Spinal cord (tissue), 10 donors: ENCODE results near the gene RFTN1. TPM values are rescaled to one million over a fixed set of nuclear protein-coding genes. Genes with fewer than 3 reads are reported as not detected.

ENCODE experiments used
- DNase-seq, 6 donors: peaks; one replicate each; pipeline versions ENCODE4 v3.0.0 to v3.0.0-alpha.2; 2013 to 2015; ENCODE audit warnings: low spot score in 6 of 6, low read depth in 4 of 6
- H3K27ac ChIP-seq: one replicate; pipeline ENCODE4 v1.5.1; 2013; ENCODE audit warnings: low read depth, low read length, control low read depth
- H3K27me3 ChIP-seq: one replicate; pipeline ENCODE4 v1.6.1; 2013; ENCODE audit warnings: low read length; ENCODE audit not compliant: control insufficient read depth, insufficient read depth
- H3K36me3 ChIP-seq: one replicate; pipeline ENCODE4 v1.6.1; 2013; ENCODE audit warnings: low read length; ENCODE audit not compliant: control insufficient read depth, insufficient read depth
- H3K4me1 ChIP-seq: one replicate; pipeline ENCODE4 v1.6.1; 2013; ENCODE audit warnings: low read length; ENCODE audit not compliant: control insufficient read depth, insufficient read depth
- H3K4me3 ChIP-seq: one replicate; pipeline ENCODE4 v1.5.1; 2013; ENCODE audit warnings: low read depth, low read length, control low read depth
- H3K9me3 ChIP-seq: one replicate; pipeline ENCODE4 v1.6.1; 2013; ENCODE audit warnings: low read length; ENCODE audit not compliant: control insufficient read depth, insufficient read depth
- WGBS: methylation state at CpG from one replicate; pipeline ENCODE4 v1.1.5; 2013; ENCODE audit warnings: missing lambda C conversion rate; ENCODE audit not compliant: insufficient coverage; 5-methylcytosine and 5-hydroxymethylcytosine counted together
- polyA plus RNA-seq, 2 donors: library from polyadenylated mRNA; unstranded; fragments of 120-200 nt; gene quantifications; one replicate each; pipeline ENCODE4 v1.2.1, GENCODE V29; 2013; ENCODE audit not compliant: insufficient read length in 2 of 2
- total RNA-seq, 2 donors: library from RNA; depleted of rRNA in 1 of 2; stranded (reverse); fragments of 120-200 nt in 1 of 2; fragments of >200 nt in 1 of 2; gene quantifications; one replicate each; pipeline versions ENCODE4 v1.2.3 to v1.2.4, GENCODE V29; 2013 to 2014
- donor health status: healthy.

Gene RFTN1
- total and polyA plus RNA-seq, 4 donors = 15.6 to 26.8 (median 25.7) TPM

DNA sequence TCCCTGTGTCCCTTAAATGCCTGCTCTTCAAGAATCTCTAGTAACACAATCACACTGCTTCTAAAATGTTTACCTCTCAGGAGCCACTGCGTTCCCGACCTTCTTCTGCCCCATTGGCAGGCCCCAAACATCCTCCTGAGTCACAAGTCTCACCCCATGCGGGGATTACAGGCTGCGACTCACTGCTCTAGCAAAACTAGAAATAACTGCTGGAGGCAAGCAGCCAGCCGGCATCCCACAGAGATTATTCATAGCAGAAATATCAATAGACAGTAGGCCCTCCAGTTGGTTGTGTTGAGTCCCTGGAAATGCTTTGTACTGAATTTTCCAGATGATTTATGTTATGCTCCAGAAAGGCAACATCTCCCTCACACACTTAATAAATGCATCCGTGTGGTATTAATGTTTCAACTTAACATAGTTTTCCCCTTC is 64.8 kb downstream of the RFTN1 start:
- Histone ChIP-seq H3K4me3 (no peak overlapping the region), H3K27me3 (no peaks in the 10 kb centered on the region), H3K27ac (no peak overlapping the region), H3K36me3 (no peaks in the 10 kb centered on the region), H3K4me1 (peaks cover 4% of the 10 kb centered on the region), H3K9me3 (no peaks in the 10 kb centered on the region)
- WGBS = 58% methylated on average over 3 of the region's 6 CpGs
- peak in 2 of 6 donors; percentile 63 to 69 for DNase-seq

DNA sequence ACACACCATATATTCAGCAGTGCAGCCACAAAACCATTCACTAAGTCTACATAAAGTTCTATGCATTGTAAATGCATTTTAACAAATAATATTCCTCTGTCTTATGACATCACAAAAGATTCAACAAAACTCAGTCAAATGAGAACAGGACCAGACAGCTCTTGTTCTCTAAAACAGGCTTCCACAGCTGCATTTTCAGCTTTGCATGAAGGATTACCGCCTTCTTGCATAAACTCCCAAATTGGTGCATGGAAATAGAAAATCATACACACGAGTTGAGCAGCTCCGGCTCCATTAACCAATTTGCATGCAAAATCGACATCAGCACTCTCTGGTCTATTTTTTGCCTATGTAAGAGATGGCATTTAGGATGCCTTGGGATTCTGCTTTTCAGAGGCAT is 66.4 kb downstream of the RFTN1 start:
- Histone ChIP-seq H3K36me3 (no peaks in the 10 kb centered on the region), H3K4me3 (no peak overlapping the region), H3K27me3 (no peaks in the 10 kb centered on the region), H3K4me1 (peaks cover 4% of the 10 kb centered on the region), H3K9me3 (no peaks in the 10 kb centered on the region), H3K27ac (no peak overlapping the region)
- WGBS = 87% methylated on average over 4 of the region's 4 CpGs
- no peak for DNase-seq

GRCh38 chr3:16444344-16444743 is 69.2 kb downstream of the RFTN1 start:
- WGBS = no CpG with 5 or more reads among the region's 6 CpGs
- Histone ChIP-seq H3K27ac (no peak overlapping the region), H3K9me3 (no peaks in the 10 kb centered on the region)

DNA sequence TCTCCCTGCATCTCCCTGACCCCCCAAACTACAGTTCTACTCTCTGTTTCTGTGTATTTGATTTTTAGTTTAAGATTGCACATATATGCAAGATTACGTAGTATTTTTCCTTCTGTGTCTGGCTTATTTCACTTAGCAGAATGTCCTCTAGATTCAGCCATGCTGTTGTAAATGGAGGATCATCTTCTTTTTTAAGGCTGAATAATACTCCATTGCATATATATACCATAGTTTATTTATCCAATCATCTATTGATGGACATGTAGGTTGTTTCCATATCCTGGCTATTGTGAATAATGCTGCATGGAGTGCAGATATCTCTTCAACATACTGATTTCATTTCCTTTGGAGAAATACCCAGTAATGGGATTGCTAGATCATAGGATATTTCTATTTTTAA is 70.8 kb downstream of the RFTN1 start:
- Histone ChIP-seq H3K4me3 (no peak overlapping the region), H3K4me1 (no peaks in the 10 kb centered on the region), H3K27me3 (no peaks in the 10 kb centered on the region), H3K27ac (no peak overlapping the region), H3K36me3 (no peaks in the 10 kb centered on the region), H3K9me3 (no peaks in the 10 kb centered on the region)
- WGBS = no CpG with 5 or more reads among the region's 1 CpG
- DNase-seq = no peak

More at GRCh38 chr3:16444344-16444743, 69.2 kb downstream of the RFTN1 start:
- Histone ChIP-seq H3K36me3 (no peaks in the 10 kb centered on the region), H3K4me3 (no peak overlapping the region), H3K4me1 (no peaks in the 10 kb centered on the region), H3K27me3 (no peaks in the 10 kb centered on the region)
- DNase-seq = no peak

DNA sequence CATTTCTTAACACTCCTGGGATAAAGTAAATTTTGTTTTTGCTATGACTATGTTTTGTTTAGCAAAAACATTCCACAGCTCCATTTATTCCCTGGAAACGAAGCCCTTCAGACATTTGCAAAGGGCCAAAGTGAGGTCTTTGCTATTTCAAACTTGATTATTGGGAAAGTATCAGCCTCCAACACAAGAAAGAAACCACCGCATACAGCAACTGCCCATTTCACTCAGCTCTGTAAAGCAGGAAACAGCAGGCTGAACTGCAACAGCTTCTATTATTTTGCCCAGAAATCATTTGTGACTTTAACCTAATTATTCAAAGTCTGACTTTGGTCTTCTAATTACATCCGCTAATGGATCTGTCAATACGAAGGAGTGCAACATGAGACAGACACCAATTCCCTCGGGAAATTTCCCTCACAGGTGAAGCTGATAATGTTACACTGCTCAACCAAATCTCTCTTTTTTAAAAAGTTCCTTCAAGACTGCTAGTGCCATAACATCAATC is 72.1 kb downstream of the RFTN1 start:
- no peak overlapping the region for H3K27ac ChIP-seq
- no peaks in the 10 kb centered on the region for H3K27me3 ChIP-seq
- H3K36me3 ChIP-seq = no peaks in the 10 kb centered on the region
- no peaks in the 10 kb centered on the region for H3K4me1 ChIP-seq
- no peak overlapping the region for H3K4me3 ChIP-seq
- peak in 1 of 6 donors; percentile 49 for DNase-seq
- WGBS = 49% methylated on average over 3 of the region's 5 CpGs
- no peaks in the 10 kb centered on the region for H3K9me3 ChIP-seq

DNA sequence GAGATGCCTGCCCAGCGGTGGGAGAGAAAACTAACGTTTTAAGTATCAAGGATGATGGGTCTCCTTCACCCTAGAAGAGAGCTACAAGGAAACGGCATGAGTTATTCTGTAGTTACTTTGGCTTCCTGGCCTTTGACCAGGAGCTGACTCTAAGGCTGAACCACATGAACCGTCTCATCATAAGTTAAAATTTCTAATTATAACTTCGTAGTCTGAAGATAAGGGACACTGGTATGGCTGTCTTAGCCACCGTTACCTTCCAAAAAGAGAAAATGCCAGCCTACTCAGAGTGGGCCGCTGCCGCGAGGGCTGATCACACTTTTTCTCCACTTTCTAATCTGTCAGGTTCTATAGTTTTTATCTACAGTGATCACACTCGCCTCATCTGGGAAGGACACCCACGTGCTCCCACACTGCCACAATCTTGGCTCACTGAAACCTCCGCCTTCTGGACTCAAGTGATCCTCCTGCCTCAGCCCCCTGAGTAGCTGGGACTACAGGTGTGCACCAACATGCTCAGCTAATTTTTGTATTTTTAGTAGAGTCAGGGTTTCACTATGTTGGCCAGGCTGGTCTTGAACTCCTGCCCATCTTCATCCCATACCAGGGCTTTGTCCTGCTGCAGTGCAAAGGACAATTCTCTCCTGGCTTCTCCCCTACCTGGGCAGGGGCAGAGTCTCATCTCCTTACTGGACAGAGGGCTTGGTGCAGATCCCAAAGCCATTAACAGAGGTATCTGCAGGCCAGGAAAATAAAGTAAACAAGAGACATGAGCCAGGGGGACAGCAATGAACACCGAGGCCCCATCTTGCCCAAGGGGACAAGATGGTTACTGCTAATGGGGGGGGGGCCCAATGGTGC is 73.4 kb downstream of the RFTN1 start:
- Histone ChIP-seq H3K9me3 (no peaks in the 10 kb centered on the region), H3K27ac (no peak overlapping the region)
- 94% methylated on average over 10 of the region's 13 CpGs for WGBS

GRCh38 chr3:16439163-16439847 is 74.2 kb downstream of the RFTN1 start:
- H3K9me3 ChIP-seq = no peaks in the 10 kb centered on the region
- no peaks in the 10 kb centered on the region for H3K27me3 ChIP-seq
- no peaks in the 10 kb centered on the region for H3K4me1 ChIP-seq
- no peaks in the 10 kb centered on the region for H3K36me3 ChIP-seq
- H3K27ac ChIP-seq = no peak overlapping the region
- no peak for DNase-seq
- no peak overlapping the region for H3K4me3 ChIP-seq
- WGBS = 81% methylated on average over 2 of the region's 4 CpGs

More for the DNA sequence above, 73.4 kb downstream of the RFTN1 start:
- Histone ChIP-seq H3K27me3 (no peaks in the 10 kb centered on the region), H3K4me3 (no peak overlapping the region), H3K36me3 (no peaks in the 10 kb centered on the region), H3K4me1 (no peaks in the 10 kb centered on the region)
- DNase-seq = no peak

GRCh38 chr3:16437640-16438039 is 75.9 kb downstream of the RFTN1 start:
- no peaks in the 10 kb centered on the region for H3K27me3 ChIP-seq
- WGBS = no CpG with 5 or more reads among the region's 5 CpGs
- no peak for DNase-seq
- H3K27ac ChIP-seq = no peak overlapping the region
- H3K4me3 ChIP-seq = no peak overlapping the region
- no peaks in the 10 kb centered on the region for H3K9me3 ChIP-seq
- no peaks in the 10 kb centered on the region for H3K4me1 ChIP-seq
- peaks cover 4% of the 10 kb centered on the region for H3K36me3 ChIP-seq

DNA sequence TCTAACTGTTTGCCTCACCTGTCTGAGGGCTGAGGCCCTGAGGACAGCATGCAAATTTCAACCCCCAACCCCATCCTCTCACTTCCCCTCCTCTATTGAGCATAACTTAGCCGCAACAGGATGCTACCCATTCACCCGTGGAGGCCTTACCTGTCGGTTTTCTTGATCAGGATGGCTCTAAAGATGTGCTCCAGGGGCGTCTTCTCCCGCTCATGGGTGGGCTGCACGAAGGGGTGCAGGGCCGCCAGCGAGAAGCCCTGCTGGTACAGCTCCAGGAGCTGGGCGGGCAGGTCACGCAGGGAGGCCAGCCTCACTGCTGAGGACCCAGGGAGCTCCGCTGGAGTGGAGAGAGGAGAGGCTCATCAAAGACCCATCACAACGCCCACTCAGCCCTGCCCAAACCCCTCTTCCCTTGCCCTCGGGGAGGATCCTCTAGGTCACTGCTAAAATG is 79.8 kb downstream of the RFTN1 start:
- no peak for DNase-seq
- Histone ChIP-seq H3K9me3 (no peaks in the 10 kb centered on the region), H3K27ac (no peak overlapping the region), H3K4me3 (no peak overlapping the region), H3K36me3 (peaks cover 4% of the 10 kb centered on the region), H3K27me3 (no peaks in the 10 kb centered on the region), H3K4me1 (peaks cover 4% of the 10 kb centered on the region)
- WGBS = 82% methylated on average over 10 of the region's 13 CpGs
